GM18907 (cell line): ENCODE measurements around the gene CYP46A1.

Experiments
- ATAC-seq: cut with Tn5 transposase; IDR thresholded peaks from one replicate; pipeline ENCODE4 v1.9.1; 2021; ENCODE audit warnings: mild to moderate bottlenecking, moderate library complexity; ENCODE audit not compliant: unreplicated experiment

CYP46A1 gene

DNA sequence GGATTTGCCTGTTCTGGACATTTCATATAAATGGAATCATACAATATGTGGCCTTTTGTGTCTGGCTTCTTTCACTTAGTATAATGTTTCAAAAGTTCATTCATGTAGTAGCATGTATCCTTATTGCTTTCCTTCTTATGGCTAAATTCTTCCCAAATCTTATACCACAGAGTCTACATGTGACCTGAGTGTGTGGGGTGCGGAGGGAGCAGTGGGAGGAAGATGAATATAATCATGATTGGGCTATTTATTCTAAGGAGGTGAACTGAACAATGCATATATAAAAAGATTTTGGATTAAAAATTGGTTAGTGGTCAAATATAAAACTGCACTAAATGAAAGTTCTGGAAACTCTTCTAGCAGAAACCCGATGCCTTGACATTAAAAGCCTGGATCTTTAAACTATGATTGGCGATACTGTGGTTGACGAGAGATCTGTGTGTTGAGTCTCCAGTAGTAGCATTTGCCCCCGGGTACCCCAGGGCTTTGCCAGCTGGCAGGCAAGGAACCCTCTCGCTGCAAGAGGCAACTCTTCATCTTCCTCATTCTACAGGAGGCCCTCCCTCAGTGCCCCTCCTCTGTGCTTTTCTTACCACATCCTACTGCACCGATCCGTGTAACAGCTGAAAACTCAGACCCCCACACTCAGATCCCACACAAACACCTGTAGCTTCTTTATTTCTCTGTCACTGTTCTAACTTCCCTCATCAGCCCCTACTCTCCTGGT is 2.6 kb downstream of the CYP46A1 start:
- ATAC-seq: no peak

DNA sequence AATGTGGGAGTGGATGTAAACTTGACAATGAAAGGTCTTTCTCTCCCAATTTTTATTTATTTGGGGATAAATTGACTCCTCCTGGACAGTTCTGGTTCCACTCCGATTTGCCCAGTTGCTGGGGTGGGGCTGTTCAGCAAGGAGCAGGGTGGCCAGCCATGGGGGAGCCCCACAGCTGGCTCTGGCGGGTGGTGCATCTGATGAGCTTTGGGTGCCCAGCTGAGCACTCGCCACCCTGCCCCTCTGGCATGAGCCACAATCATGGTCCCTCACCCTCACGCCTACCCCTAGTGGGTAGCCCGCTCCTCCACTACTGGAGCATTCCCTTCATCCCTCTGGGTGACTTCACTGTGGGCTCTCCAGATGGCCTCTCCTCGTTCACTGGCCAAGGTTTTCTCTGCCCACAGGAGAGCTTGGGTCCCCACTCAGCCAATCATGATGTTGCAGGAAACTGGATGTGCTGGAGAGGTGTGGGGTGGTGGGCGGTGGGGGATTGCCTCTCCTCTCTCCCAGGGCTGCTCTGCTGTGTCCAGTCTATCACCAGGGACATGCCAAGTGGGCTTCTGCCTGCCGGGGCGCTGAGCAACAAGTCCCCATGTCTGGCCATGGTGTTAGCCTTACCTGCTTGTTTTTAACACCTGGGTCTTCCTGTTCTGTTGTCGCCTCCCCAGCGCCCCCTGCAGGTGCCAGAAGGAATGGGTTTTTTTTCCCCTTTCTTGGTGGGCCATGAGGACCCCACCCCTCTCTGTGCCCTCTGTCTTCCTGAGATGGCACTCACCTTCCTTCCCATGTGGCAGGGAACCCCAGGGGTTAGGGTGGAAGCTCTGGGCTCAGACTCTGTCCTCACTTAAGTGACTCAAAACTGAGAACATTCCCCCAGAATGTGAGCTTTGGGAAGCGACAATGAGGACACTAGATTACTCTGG is 3.4 kb downstream of the CYP46A1 start:
- ATAC-seq: no peak

DNA sequence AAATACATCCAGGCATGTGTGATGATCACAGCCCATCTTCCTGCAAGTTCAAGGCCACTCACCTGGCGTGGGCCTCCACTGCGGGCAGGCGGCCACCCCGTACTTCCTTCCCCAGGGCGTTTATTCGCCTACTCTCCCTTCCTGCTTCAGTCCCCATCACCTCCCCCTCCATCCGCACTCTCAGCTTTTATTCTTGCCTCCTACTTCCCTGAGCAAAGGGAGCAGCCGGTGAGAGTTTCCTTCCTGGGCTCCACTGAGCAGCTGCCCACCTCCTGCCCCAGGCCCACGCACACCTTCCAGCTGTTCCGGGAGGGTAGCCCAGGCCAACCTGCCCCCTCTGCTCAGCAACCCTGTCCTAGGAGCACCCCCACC is 4.1 kb downstream of the CYP46A1 start:
- ATAC-seq: no peak

DNA sequence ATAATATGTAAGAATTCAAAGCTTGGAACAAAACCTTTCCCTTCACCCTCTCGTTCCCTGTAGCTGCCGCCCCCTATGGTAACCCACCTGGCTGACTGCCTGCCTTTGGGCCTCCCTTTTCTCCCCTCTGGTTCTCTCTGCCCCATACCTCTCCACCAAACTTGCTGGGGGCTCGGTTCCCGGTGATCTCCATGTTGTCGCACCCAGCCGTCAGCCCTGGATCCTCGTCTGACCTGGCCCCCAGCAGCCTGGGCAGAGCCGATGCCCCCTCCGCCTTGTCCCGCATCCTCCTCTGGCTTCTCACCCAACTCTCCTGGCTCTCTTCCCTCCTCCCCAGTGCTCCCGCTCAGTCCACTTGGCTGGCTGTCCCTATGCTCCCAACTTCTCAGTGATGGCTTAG is 4.5 kb downstream of the CYP46A1 start:
- ATAC-seq: no peak

DNA sequence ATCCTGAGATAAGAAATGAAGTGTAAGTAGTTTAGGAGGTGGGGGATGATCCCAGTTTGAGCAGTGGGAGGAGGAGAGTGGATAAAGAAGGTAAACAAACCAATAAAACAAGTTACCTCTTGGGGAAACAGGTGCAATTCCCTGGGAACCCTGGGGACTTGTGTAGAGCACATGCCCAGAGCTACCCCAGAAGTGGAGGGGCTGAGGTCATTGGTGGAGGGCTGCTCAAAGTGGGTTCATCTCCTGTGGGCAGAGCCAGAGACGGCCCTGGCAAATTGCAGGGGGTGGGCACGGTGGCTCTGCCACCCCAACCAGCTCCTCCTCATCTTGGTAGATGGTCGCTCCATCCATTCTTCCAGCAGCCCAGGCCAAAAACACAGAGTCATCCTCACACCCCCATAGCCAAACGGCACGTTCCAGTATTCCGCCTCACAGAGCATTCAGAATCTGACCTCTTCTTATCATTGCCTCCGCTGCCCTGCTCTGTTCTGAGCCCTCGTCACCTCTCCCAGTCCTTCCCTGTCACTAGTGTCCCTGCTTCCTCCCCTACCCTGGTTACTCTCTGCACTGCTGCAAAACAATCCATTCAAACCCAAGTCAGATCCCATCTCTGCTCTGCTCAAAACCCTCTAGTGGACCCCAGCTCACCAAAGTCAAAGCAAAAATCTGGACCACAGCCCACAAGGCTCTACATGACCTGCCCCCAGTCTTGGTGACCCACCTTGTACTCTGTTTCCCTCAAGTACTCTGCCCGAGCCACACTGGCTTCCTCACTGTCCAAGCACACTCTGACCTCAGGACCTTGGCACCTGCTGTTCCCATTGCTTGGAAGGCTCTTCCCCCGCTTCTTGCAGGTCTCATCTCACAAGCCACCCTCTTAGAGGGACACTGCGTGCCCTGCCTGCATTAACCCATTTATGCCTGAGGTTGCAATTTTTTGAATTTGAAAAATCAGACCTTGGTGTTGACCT is 5.5 kb downstream of the CYP46A1 start:
- no peak for ATAC-seq

DNA sequence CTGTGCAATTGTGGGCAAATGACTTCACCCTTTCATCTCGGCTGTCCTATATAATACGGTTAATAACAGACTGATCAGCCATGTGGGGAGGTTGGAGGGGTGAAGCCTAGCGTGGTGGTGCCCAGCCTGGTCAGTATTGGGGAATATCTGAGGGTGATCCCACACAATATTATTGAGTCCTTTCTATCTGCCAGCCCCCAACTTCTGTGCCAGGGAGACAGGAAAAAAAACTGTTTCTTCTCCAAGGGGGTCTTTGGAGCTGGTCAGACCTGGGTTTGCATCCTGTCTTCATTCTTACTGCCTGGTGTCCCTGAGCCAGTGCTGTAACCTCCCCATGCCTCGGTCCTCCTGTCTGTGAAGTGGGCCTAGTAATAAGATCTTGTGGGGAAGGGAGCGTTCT is 6.5 kb downstream of the CYP46A1 start:
- no peak for ATAC-seq

DNA sequence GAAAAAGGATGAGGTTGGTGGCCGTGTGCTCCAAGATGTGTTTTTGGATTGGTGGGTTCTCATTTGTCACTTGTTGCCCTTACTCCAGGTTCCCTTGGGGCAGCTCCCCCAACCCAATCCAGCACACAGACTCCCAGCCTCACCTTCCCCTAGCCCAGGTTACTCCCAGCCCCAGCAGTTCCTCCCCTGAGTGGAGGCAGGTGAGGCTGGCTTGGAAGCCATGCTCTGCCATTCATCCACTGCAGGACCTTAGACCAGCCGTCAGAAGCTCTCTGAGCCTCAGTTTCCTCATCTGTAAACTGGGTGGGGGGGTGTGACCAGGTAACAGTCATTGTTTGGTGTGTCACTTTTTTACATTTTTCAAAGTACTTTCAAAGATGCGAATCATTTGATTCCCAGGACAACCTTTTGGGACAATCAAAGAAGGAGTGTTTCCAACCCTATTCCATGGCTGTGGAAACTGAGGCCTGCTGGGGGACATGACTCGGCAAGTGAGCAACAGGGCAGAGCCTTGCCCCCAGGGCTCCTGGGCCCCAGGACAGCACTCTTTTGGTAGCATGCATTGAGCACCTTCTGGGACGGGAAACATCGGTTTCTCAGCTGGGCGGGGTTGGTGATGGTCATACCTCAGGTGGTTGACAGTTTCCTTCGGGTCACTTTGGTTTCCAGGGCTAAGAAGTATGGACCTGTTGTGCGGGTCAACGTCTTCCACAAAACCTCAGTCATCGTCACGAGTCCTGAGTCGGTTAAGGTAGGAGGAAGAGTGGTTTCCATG is 7.2 kb downstream of the CYP46A1 start:
- no peak for ATAC-seq

DNA sequence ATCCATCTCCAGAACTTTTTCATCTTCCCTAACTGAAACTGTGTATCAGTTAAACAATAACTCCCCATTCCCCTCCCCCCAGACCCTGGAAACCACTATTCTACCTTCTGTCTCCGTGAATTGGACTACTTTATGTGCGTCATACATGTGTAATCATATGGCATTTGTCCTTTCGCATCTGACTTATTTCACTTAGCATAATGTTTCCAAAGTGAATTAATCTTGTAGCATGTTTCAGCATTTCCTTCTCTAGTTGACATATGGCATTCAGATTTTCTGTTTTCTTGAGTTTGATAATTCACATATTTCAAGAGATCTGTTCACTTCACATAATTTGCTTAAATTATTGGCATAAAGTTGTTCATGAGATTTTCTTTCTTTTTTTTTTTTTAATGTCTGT is 9.8 kb downstream of the CYP46A1 start:
- ATAC-seq: no peak

DNA sequence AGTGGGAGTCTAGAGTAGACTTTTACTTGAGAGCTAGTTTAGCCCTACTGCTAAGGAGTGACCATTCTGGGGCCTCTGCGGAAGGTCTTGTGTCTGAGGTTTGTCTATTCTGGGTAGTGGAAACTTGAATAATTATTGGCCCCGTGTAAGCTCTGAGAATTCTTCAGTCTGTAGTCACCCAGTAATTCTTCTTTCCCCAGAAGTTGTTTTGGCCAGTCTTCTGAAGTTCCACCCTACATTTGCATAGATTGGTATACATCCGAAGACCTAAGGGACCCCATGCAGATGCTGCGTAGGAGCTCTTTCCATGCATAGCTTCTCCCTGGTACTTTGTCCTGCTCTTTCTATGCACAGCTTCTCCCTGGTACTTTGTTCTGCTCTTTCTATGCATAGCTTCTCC is 12.8 kb downstream of the CYP46A1 start:
- no peak for ATAC-seq

DNA sequence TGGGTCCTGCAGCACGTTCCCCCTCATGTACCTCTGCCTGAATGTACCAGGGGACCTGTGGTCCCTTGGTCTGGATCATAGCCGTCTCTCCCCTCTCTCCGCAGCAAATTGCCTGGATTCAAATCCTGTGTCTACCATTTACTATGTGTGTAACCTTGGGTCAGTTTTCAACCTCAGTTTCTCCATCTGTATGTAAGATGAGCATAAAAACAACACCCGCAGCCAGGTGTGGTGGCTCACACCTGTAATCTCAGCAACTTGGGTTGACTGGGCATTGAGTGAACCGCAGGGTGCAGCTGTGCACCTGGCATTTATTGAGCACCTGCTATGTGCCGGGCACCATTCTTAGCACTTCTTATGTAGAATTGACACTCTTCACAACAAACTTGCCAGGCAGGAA is 14.1 kb downstream of the CYP46A1 start:
- no peak for ATAC-seq

DNA sequence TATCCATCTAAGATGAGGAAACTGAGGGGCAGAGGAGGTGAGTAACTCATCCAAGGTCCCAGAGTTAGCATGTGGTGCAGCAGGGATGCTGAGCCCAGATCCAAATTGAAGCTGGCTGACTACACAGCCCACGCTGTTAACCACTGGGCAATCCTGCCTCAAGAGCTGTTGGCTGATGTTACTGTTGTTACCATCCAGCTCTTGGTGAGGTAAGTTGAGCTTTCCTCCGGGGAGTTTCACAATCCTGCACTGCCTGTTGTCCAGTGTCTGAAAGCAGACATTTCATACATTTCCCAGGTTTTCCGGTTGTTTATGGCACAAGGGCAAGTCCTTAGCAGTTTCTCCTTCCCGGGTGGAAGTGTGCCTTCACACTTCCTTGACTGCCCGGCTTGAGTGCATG is 14.5 kb downstream of the CYP46A1 start:
- no peak for ATAC-seq

DNA sequence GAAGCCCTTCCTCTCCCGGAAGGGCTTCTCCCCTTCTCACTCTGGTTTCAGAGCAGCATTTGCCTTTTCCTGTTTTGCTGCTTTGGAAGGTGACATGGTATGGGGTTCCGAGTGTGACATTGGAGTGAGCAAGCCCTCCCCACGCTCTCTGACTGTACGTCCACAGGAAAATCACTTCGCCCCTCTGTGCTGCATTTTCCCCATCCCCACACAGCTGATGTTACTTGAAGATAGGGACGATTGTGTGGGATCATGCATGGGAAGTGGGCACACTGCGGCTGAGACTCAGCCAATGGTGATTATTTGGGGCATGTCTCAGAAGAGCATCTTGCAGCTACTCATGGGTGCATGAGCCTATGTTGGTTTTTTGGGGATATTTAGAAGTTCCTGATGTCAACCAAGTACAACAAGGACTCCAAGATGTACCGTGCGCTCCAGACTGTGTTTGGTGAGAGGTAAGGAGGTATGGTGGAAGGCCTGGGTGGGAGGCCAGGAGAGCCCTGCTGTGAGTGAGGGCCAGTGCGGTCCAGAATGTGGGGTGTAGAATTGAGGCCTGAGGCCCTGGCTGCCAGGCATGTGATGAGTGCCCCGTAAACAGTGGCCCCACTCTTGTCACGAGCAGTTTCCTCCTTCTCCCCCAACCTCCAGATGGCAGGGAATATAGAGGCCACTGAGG is 15.1 kb downstream of the CYP46A1 start:
- no peak for ATAC-seq

DNA sequence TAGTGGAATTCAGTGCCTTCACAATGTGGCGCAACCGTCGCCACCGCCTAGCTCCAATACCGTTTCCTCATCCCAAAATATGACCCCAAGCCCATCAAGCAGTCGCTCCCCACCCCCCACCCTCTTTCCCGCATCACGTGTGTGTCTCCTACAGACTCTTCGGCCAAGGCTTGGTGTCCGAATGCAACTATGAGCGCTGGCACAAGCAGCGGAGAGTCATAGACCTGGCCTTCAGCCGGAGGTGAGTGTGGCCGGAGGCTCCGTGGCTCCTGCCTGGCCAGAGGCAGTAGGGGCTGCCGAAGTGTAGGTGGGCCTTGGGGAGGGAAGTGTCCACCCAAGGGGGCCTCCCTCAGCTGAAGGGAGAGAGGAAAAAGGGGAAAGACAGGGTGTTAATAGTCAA is 15.8 kb downstream of the CYP46A1 start:
- ATAC-seq: no peak

DNA sequence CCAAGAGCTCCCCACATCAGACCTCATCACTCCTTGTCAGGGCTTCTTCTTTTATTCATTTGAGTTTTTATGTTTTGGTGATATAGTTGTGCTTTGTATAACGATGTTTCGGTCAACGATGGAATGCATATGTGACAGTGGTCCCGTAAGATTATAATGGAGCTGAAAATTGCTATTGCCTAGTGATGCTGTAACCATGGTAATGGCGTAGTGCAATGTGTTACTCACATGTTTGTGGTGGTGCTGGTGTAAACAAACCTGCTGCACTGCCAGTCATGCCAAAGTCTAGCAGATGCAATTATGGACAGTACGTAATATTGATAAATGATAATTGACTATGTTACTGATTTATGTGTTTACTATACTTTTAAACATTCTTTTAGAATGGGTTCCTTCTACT is 16.3 kb downstream of the CYP46A1 start:
- ATAC-seq: no peak

DNA sequence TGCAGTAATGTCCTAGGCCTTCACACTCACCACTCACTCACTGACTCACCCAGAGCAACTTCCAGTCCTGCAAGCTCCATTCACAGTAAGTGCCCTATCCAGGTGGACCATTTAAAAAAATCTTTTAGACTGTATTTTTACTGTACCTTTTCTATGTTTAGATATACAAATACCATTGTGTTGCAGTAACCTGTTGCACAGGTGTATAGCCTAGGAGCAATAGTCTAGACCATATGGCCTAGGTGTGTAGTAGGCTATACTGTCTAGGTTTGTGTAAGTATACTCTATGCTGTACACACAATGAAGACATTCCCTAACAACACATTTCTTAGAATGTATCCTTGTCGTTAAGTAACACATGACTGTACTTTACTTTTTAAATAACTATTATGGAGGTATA is 17.2 kb downstream of the CYP46A1 start:
- no peak for ATAC-seq

DNA sequence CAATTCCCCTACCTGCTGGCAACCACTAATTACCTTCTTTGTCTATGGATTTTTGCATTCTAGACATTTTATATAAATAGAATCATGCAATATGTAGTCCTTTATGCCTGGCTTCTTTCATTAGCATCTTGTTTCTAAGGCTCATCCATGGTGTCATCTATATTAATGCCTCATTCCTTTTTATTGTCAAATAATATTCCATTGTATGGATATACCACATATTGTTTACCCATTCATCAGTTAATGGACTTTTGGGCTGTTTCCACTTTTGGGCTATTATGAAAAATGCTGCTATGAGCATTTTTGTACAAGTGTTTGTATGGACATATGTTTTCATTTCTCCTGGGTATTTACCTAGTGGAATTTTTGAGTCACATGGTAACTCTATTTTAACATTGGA is 18.0 kb downstream of the CYP46A1 start:
- ATAC-seq: no peak

DNA sequence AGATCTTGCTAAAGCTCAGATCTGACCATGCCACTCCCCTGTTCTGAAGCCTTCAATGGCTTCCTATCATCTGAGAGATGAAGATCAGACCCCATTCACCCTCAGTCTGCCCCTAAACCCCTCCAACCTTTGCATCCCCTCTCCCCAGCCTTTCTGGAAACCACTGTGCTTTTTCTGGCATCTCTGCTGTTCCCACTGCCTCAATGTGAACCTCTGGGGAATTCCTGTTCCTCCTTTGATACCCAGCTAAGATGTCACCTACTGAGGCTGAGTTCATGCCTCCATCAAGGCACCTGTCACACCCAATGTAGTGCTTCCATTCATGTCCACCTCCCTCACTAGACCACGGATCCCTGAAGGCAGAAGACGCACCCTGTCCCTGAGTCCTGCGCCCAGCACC is 19.3 kb downstream of the CYP46A1 start:
- no peak for ATAC-seq

DNA sequence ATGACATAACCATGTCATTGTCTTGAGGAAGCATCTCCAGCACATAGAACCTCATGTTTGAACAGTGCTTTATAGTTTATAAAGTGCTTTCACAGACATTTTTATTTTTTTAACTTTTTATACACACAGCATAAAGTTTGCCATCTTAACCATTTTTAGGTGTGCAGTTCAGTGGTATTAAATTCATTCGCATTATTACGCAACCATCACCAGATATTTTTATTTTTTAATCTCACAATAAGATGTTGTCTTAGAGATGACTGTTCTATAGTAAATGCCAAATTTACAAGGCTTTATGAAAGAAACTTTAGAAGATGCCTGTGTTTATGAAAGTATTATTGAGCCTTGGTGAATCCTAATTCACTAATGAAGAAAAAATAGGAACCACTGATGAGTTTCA is 19.9 kb downstream of the CYP46A1 start:
- no peak for ATAC-seq

DNA sequence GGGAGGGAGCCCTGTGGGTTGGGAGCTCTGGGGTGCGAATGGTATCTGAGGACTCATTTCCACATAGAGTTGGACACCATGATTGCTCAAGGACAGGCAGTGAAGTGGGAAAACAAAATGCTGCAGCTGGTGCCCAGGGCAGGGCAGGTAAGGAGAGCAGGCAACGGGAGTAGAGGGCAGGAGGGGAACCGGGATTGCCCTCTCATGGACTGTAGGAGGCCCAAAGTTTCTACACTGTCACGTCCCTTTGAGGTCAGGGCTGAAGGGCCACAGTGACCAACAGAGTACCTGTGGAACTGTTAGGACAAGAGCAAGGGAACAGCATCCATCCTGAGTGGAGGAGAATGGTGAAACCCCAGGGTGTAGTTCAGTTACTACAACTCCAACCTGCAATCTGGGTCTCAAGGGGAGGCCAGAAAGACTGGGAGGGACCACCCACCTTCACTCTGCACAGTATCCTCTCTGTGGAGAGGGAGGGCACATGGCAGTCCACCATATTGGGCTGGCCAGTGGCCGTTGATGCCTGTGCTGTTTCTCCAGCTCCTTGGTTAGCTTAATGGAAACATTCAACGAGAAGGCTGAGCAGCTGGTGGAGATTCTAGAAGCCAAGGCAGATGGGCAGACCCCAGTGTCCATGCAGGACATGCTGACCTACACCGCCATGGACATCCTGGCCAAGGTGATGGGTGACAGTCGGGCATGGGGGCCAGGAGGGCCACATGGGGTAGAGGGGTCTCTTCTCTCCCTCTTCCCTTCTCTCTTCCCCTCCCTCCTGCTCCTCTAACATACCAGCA is 22.2 kb downstream of the CYP46A1 start:
- no peak for ATAC-seq
